SK-N-MC (cell line): Measurements from ENCODE around the gene SMO.

Experiments used
- EZH2 ChIP-seq: fragments of 200-600 bp; sonication (generic); IDR thresholded peaks from one replicate; pipeline ENCODE4 v1.6.1; 2017; ENCODE audit warnings: antibody characterized with exemption
- POLR2AphosphoS5 ChIP-seq: IDR thresholded peaks from 2 replicates; pipeline ENCODE4 v1.6.1; 2012; ENCODE audit warnings: mild to moderate bottlenecking, low read depth, low read length, borderline replicate concordance

DNA sequence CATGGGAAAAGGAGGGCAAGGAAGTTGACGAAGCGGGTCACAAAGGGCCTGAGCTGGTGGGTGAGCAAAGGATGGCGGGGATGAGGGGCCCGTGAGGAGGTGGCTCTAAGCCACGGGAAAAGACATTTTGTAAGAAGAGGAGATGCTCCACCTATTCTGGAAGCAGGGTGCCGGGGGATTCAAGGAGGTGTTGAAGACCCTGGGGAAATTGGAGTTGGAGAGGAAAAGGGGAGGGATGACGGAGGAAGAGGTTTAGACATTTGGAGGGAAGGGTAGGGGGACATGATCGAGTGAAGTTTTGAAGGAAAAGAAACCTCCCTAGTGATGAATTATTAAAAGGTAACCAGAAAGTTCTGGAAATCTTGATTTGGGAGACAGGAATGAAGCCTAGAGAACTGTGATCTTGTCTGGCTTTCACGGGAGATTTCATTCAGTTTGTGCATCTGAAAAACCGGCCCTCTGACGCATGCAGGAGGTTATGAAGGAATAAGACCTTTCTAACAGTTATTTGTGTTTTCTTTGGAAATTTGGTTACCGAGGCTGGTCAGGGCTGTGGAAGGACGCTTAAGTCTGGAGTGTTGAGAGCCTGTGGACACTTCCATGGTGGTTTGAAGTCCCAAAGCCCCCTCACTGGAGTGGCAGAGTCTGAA, 1.4 kb downstream of the SMO start:
- TF ChIP-seq POLR2AphosphoS5 (no peak), EZH2 (no peak)
